ENCODE measurements around the gene INO80.
A peak's percentile ranks its signal among the peaks of the same experiment; 100 is the strongest.

The INO80 gene

GRCh38 chr15:40936709-40937666 lies 179.1 kb downstream of the INO80 start:
- Histone ChIP-seq H3K9me3 (ENCODE audit: control insufficient read depth, low read length) (no peaks in the 10 kb centered on the region), H3K4me3 (ENCODE audit: insufficient read depth, low read depth, low read length, poor library complexity, severe bottlenecking) (no peak overlapping the region), H3K27ac (ENCODE audit: insufficient read depth, low read length, poor library complexity, severe bottlenecking) (no peak overlapping the region), H3K27me3 (replicated peaks; ENCODE audit: control insufficient read depth, insufficient read depth, low read length, poor library complexity, severe bottlenecking) (peaks cover 3% of the 10 kb centered on the region), H3K36me3 (ENCODE audit: control insufficient read depth, insufficient read depth, low read length) (no peaks in the 10 kb centered on the region), H3K4me1 (ENCODE audit: control insufficient read depth, insufficient read depth, low read length, poor library complexity, severe bottlenecking) (peaks cover 2% of the 10 kb centered on the region)
- no peak for DNase-seq

GRCh38 chr15:40936234-40936708 lies 179.8 kb downstream of the INO80 start:
- H3K27ac ChIP-seq (ENCODE audit: insufficient read depth, low read length, poor library complexity, severe bottlenecking) = no peak overlapping the region
- no peak overlapping the region for H3K4me3 ChIP-seq (ENCODE audit: insufficient read depth, low read depth, low read length, poor library complexity, severe bottlenecking)
- peaks cover under 1% of the 10 kb centered on the region for H3K4me1 ChIP-seq (ENCODE audit: control insufficient read depth, insufficient read depth, low read length, poor library complexity, severe bottlenecking)
- no peaks in the 10 kb centered on the region for H3K36me3 ChIP-seq (ENCODE audit: control insufficient read depth, insufficient read depth, low read length)
- peaks cover 10% of the 10 kb centered on the region for H3K27me3 ChIP-seq (replicated peaks; ENCODE audit: control insufficient read depth, insufficient read depth, low read length, poor library complexity, severe bottlenecking)
- no peaks in the 10 kb centered on the region for H3K9me3 ChIP-seq (ENCODE audit: control insufficient read depth, low read length)
- no peak for DNase-seq

- H3K27me3 ChIP-seq (replicated peaks; ENCODE audit: control insufficient read depth, insufficient read depth, low read length, poor library complexity, severe bottlenecking) = peaks cover 28% of the 10 kb centered on the region
- no peaks in the 10 kb centered on the region for H3K36me3 ChIP-seq (ENCODE audit: control insufficient read depth, insufficient read depth, low read length)
- no peak overlapping the region for H3K4me3 ChIP-seq (ENCODE audit: insufficient read depth, low read depth, low read length, poor library complexity, severe bottlenecking)
- H3K4me1 ChIP-seq (ENCODE audit: control insufficient read depth, insufficient read depth, low read length, poor library complexity, severe bottlenecking) = peaks cover 14% of the 10 kb centered on the region
- no peak for DNase-seq
- H3K9me3 ChIP-seq (ENCODE audit: control insufficient read depth, low read length) = no peaks in the 10 kb centered on the region
- no peak overlapping the region for H3K27ac ChIP-seq (ENCODE audit: insufficient read depth, low read length, poor library complexity, severe bottlenecking)
These were observed 181.6 kb downstream of the INO80 start for GRCh38 chr15:40934457-40934856.

- Histone ChIP-seq H3K27ac (ENCODE audit: insufficient read depth, low read length, poor library complexity, severe bottlenecking) (no peak overlapping the region), H3K36me3 (ENCODE audit: control insufficient read depth, insufficient read depth, low read length) (no peaks in the 10 kb centered on the region), H3K4me3 (ENCODE audit: insufficient read depth, low read depth, low read length, poor library complexity, severe bottlenecking) (no peak overlapping the region), H3K9me3 (ENCODE audit: control insufficient read depth, low read length) (no peaks in the 10 kb centered on the region), H3K4me1 (ENCODE audit: control insufficient read depth, insufficient read depth, low read length, poor library complexity, severe bottlenecking) (peaks cover 23% of the 10 kb centered on the region), H3K27me3 (replicated peaks; ENCODE audit: control insufficient read depth, insufficient read depth, low read length, poor library complexity, severe bottlenecking) (peaks cover 37% of the 10 kb centered on the region)
- no peak for DNase-seq
These were observed 182.6 kb downstream of the INO80 start for GRCh38 chr15:40933517-40933902.

- H3K27me3 ChIP-seq (replicated peaks; ENCODE audit: control insufficient read depth, insufficient read depth, low read length, poor library complexity, severe bottlenecking) = peaks cover 44% of the 10 kb centered on the region
- no peaks in the 10 kb centered on the region for H3K9me3 ChIP-seq (ENCODE audit: control insufficient read depth, low read length)
- peaks cover 30% of the 10 kb centered on the region for H3K4me1 ChIP-seq (ENCODE audit: control insufficient read depth, insufficient read depth, low read length, poor library complexity, severe bottlenecking)
- H3K36me3 ChIP-seq (ENCODE audit: control insufficient read depth, insufficient read depth, low read length) = no peaks in the 10 kb centered on the region
- H3K4me3 ChIP-seq (ENCODE audit: insufficient read depth, low read depth, low read length, poor library complexity, severe bottlenecking) = no peak overlapping the region
- no peak overlapping the region for H3K27ac ChIP-seq (ENCODE audit: insufficient read depth, low read length, poor library complexity, severe bottlenecking)
- DNase-seq = no peak
These were observed 183.2 kb downstream of the INO80 start for GRCh38 chr15:40932649-40933516.

- H3K4me1 ChIP-seq (ENCODE audit: control insufficient read depth, insufficient read depth, low read length, poor library complexity, severe bottlenecking) = peaks cover 37% of the 10 kb centered on the region
- no peaks in the 10 kb centered on the region for H3K9me3 ChIP-seq (ENCODE audit: control insufficient read depth, low read length)
- no peak overlapping the region for H3K27ac ChIP-seq (ENCODE audit: insufficient read depth, low read length, poor library complexity, severe bottlenecking)
- H3K36me3 ChIP-seq (ENCODE audit: control insufficient read depth, insufficient read depth, low read length) = no peaks in the 10 kb centered on the region
- no peak overlapping the region for H3K4me3 ChIP-seq (ENCODE audit: insufficient read depth, low read depth, low read length, poor library complexity, severe bottlenecking)
- H3K27me3 ChIP-seq (replicated peaks; ENCODE audit: control insufficient read depth, insufficient read depth, low read length, poor library complexity, severe bottlenecking) = peaks cover 51% of the 10 kb centered on the region
- no peak for DNase-seq
These were observed 183.9 kb downstream of the INO80 start for GRCh38 chr15:40932156-40932555.

- Histone ChIP-seq H3K4me1 (ENCODE audit: control insufficient read depth, insufficient read depth, low read length, poor library complexity, severe bottlenecking) (peaks cover 43% of the 10 kb centered on the region), H3K4me3 (ENCODE audit: insufficient read depth, low read depth, low read length, poor library complexity, severe bottlenecking) (no peak overlapping the region), H3K27me3 (replicated peaks; ENCODE audit: control insufficient read depth, insufficient read depth, low read length, poor library complexity, severe bottlenecking) (peaks cover 57% of the 10 kb centered on the region), H3K36me3 (ENCODE audit: control insufficient read depth, insufficient read depth, low read length) (no peaks in the 10 kb centered on the region), H3K9me3 (ENCODE audit: control insufficient read depth, low read length) (no peaks in the 10 kb centered on the region), H3K27ac (ENCODE audit: insufficient read depth, low read length, poor library complexity, severe bottlenecking) (no peak overlapping the region)
- DNase-seq = no peak
These were observed 184.6 kb downstream of the INO80 start for GRCh38 chr15:40931300-40932142.

- Histone ChIP-seq H3K4me1 (ENCODE audit: control insufficient read depth, insufficient read depth, low read length, poor library complexity, severe bottlenecking) (peaks cover 52% of the 10 kb centered on the region), H3K4me3 (ENCODE audit: insufficient read depth, low read depth, low read length, poor library complexity, severe bottlenecking) (peak overlapping the region; percentile 28), H3K27ac (ENCODE audit: insufficient read depth, low read length, poor library complexity, severe bottlenecking) (no peak overlapping the region), H3K36me3 (ENCODE audit: control insufficient read depth, insufficient read depth, low read length) (no peaks in the 10 kb centered on the region), H3K9me3 (ENCODE audit: control insufficient read depth, low read length) (no peaks in the 10 kb centered on the region), H3K27me3 (replicated peaks; ENCODE audit: control insufficient read depth, insufficient read depth, low read length, poor library complexity, severe bottlenecking) (peaks cover 66% of the 10 kb centered on the region)
- no peak for DNase-seq
These were observed 185.4 kb downstream of the INO80 start for GRCh38 chr15:40930430-40931299.

Data from effector memory CD4-positive, alpha-beta T cell (primary cell).